ENCODE measurements around the gene ANKRD23. TPM values are rescaled to one million over a fixed set of nuclear protein-coding genes. Genes with fewer than 3 reads are reported as not detected.
"Not testable (repeated sequence)": the region's sequence is repeated elsewhere in the genome, so short reads cannot be mapped to it uniquely, and the experiment has no call there.

Gene ANKRD23
- total RNA-seq, 4 donors from 2014 or later, result 7.4 to 14.0 (median 8.9) TPM

GRCh38 chr2:96864343-96865091 is 20.7 kb upstream of the ANKRD23 start:
- DNase-seq, result peak in 1 of 3 donors; percentile 42
- TF ChIP-seq POLR2A (IDR thresholded peaks at IDR 0.05), result no peak
- TF ChIP-seq, protein P1, sequence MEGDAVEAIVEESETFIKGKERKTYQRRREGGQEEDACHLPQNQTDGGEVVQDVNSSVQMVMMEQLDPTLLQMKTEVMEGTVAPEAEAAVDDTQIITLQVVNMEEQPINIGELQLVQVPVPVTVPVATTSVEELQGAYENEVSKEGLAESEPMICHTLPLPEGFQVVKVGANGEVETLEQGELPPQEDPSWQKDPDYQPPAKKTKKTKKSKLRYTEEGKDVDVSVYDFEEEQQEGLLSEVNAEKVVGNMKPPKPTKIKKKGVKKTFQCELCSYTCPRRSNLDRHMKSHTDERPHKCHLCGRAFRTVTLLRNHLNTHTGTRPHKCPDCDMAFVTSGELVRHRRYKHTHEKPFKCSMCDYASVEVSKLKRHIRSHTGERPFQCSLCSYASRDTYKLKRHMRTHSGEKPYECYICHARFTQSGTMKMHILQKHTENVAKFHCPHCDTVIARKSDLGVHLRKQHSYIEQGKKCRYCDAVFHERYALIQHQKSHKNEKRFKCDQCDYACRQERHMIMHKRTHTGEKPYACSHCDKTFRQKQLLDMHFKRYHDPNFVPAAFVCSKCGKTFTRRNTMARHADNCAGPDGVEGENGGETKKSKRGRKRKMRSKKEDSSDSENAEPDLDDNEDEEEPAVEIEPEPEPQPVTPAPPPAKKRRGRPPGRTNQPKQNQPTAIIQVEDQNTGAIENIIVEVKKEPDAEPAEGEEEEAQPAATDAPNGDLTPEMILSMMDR (IDR thresholded peaks at IDR 0.05), result no peak
- H3K4me1 ChIP-seq, result peaks cover 0 to 48% (median 14%) of the 10 kb centered on the region in 4 donors
- no peaks in the 10 kb centered on the region for H3K27me3 ChIP-seq
- H3K27ac ChIP-seq, result peak overlapping the region in 1 of 4 donors; percentile 2
- H3K9me3 ChIP-seq, result no peaks in the 10 kb centered on the region
- peaks cover 0 to 53% (median 0%) of the 10 kb centered on the region in 3 donors for H3K36me3 ChIP-seq
- no peak overlapping the region for H3K4me3 ChIP-seq

GRCh38 chr2:96863575-96864342 is 19.9 kb upstream of the ANKRD23 start:
- no peaks in the 10 kb centered on the region for H3K9me3 ChIP-seq
- H3K4me1 ChIP-seq, result peaks cover 0 to 56% (median 13%) of the 10 kb centered on the region in 4 donors
- H3K27ac ChIP-seq, result peak overlapping the region in 1 of 4 donors; percentile 2
- H3K36me3 ChIP-seq, result peaks cover 0 to 53% (median 0%) of the 10 kb centered on the region in 3 donors
- DNase-seq, result peak in 1 of 3 donors; percentile 42
- H3K27me3 ChIP-seq, result no peaks in the 10 kb centered on the region
- H3K4me3 ChIP-seq, result no peak overlapping the region
- TF ChIP-seq, protein P1 (IDR thresholded peaks at IDR 0.05), result no peak
- TF ChIP-seq POLR2A (IDR thresholded peaks at IDR 0.05), result no peak

GRCh38 chr2:96863056-96863455 is 19.2 kb upstream of the ANKRD23 start:
- not testable (repeated sequence) for H3K27ac ChIP-seq, H3K9me3 ChIP-seq, H3K27me3 ChIP-seq, DNase-seq, H3K4me3 ChIP-seq
- H3K36me3 ChIP-seq, result peaks cover 0 to 53% (median 0%) of the 10 kb centered on the region in 3 donors
- H3K4me1 ChIP-seq, result peaks cover 0 to 61% (median 10%) of the 10 kb centered on the region in 4 donors

DNA sequence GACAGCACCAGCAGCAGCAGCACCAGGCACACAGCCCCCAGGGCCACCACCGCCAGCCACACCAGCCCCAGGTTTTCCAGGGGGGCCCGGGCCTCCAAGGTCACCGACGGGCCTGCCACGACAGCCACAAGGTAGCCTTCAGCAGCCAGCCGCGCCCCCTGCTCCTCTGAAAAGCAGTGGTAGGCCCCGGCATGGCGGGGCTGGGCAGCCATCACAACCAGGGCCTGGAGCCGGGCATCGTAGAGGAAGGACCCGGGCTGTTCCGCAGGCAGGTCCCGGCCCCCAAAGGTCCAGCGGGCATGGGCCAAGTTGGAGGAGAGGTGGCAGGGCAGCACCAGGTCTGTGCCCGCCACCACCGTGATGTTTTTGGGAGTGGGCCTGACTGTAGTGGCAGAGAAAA is 17.3 kb upstream of the ANKRD23 start:
- peaks cover 0 to 52% (median 7%) of the 10 kb centered on the region in 4 donors for H3K4me1 ChIP-seq
- no peaks in the 10 kb centered on the region for H3K27me3 ChIP-seq
- TF ChIP-seq, protein P1 (IDR thresholded peaks at IDR 0.05), result no peak
- TF ChIP-seq POLR2A (IDR thresholded peaks at IDR 0.05), result no peak
- no peak overlapping the region for H3K27ac ChIP-seq
- no peak overlapping the region for H3K4me3 ChIP-seq
- peak in 1 of 3 donors; percentile 46 for DNase-seq
- peaks cover 0 to 50% (median 0%) of the 10 kb centered on the region in 3 donors for H3K36me3 ChIP-seq
- no peaks in the 10 kb centered on the region for H3K9me3 ChIP-seq

- Histone ChIP-seq H3K27me3 (no peaks in the 10 kb centered on the region), H3K36me3 (peaks cover 0 to 42% (median 0%) of the 10 kb centered on the region in 3 donors), H3K9me3 (no peaks in the 10 kb centered on the region), H3K27ac (peak overlapping the region in 2 of 4 donors; percentile 19 to 84), H3K4me3 (no peak overlapping the region), H3K4me1 (peaks cover 0 to 46% (median 7%) of the 10 kb centered on the region in 4 donors)
- TF ChIP-seq POLR2A (IDR thresholded peaks at IDR 0.05), result no peak
- TF ChIP-seq, protein P1 (IDR thresholded peaks at IDR 0.05), result no peak
- DNase-seq, result peak in 1 of 3 donors; percentile 48
These were observed 16.5 kb upstream of the ANKRD23 start for GRCh38 chr2:96860065-96861029.
